ENCODE measurements around the gene GYG2. TPM values are rescaled to one million over a fixed set of nuclear protein-coding genes. Genes with fewer than 3 reads are reported as not detected.

Gene GYG2
- polyA plus RNA-seq, 1 donor from 2014 or later = 6.3 TPM

GRCh38 chrX:2913118-2913517 is 84.4 kb downstream of the GYG2 start:
- no peak overlapping the region for H3K4me3 ChIP-seq (ENCODE audit: low read length)
- no peaks in the 10 kb centered on the region for H3K79me2 ChIP-seq (replicated peaks; ENCODE audit: insufficient read depth, low read length)
- H3K27ac ChIP-seq (ENCODE audit: low read length) = no peak overlapping the region
- H3K4me2 ChIP-seq (ENCODE audit: low read length) = no peak overlapping the region
- no peaks in the 10 kb centered on the region for H3K9me3 ChIP-seq (ENCODE audit: low read length)
- no peaks in the 10 kb centered on the region for H3K9me2 ChIP-seq (ENCODE audit: insufficient read depth, low read length)
- no peak overlapping the region for H3K9ac ChIP-seq (ENCODE audit: low read length)
- H3K27me3 ChIP-seq (ENCODE audit: insufficient read depth, low read depth, low read length) = no peaks in the 10 kb centered on the region
- H3K36me3 ChIP-seq (ENCODE audit: insufficient read depth, low read length) = no peaks in the 10 kb centered on the region
- TF ChIP-seq MXI1 (conservative IDR thresholded peaks at IDR 0.05; ENCODE audit: poor library complexity, severe bottlenecking) (no peak), TAF1 (IDR thresholded peaks at IDR 0.05; ENCODE audit: low read depth) (no peak), EP300 (conservative IDR thresholded peaks at IDR 0.05; ENCODE audit: poor library complexity, severe bottlenecking) (no peak), SMC3 (conservative IDR thresholded peaks at IDR 0.05; ENCODE audit: poor library complexity) (no peak), CTCF (IDR thresholded peaks at IDR 0.05; ENCODE audit: poor library complexity, severe bottlenecking) (no peak), REST (IDR thresholded peaks at IDR 0.05; ENCODE audit: borderline replicate concordance) (no peak), EZH2 (IDR thresholded peaks at IDR 0.05; ENCODE audit: borderline replicate concordance, insufficient read depth, low read length, poor library complexity, severe bottlenecking) (no peak), RAD21 (conservative IDR thresholded peaks at IDR 0.05) (no peak), POLR2AphosphoS5 (IDR thresholded peaks at IDR 0.05) (no peak)
- H3F3A ChIP-seq (ENCODE audit: insufficient read depth, low read length, poor library complexity, severe bottlenecking) = no peaks in the 10 kb centered on the region
- no peak overlapping the region for H2AFZ ChIP-seq (ENCODE audit: low read depth, low read length)
- H4K20me1 ChIP-seq (ENCODE audit: insufficient read depth) = no peaks in the 10 kb centered on the region

- Histone ChIP-seq H3K36me3 (ENCODE audit: insufficient read depth, low read length) (no peaks in the 10 kb centered on the region), H3K27me3 (ENCODE audit: insufficient read depth, low read depth, low read length) (no peaks in the 10 kb centered on the region), H3K4me3 (ENCODE audit: low read length) (no peak overlapping the region), H4K20me1 (ENCODE audit: insufficient read depth) (no peaks in the 10 kb centered on the region), H3K9ac (ENCODE audit: low read length) (no peak overlapping the region), H3K27ac (ENCODE audit: low read length) (no peak overlapping the region), H3K79me2 (replicated peaks; ENCODE audit: insufficient read depth, low read length) (no peaks in the 10 kb centered on the region), H3F3A (ENCODE audit: insufficient read depth, low read length, poor library complexity, severe bottlenecking) (no peaks in the 10 kb centered on the region), H3K9me3 (ENCODE audit: low read length) (no peaks in the 10 kb centered on the region), H3K9me2 (ENCODE audit: insufficient read depth, low read length) (no peaks in the 10 kb centered on the region), H2AFZ (ENCODE audit: low read depth, low read length) (no peak overlapping the region), H3K4me2 (ENCODE audit: low read length) (no peak overlapping the region)
- no peak for TF ChIP-seq TAF1 (IDR thresholded peaks at IDR 0.05; ENCODE audit: low read depth)
- TF ChIP-seq REST (IDR thresholded peaks at IDR 0.05; ENCODE audit: borderline replicate concordance) = no peak
- TF ChIP-seq POLR2AphosphoS5 (IDR thresholded peaks at IDR 0.05) = no peak
- TF ChIP-seq EP300 (conservative IDR thresholded peaks at IDR 0.05; ENCODE audit: poor library complexity, severe bottlenecking) = no peak
- no peak for TF ChIP-seq SMC3 (conservative IDR thresholded peaks at IDR 0.05; ENCODE audit: poor library complexity)
- TF ChIP-seq EZH2 (IDR thresholded peaks at IDR 0.05; ENCODE audit: borderline replicate concordance, insufficient read depth, low read length, poor library complexity, severe bottlenecking) = no peak
- no peak for TF ChIP-seq RAD21 (conservative IDR thresholded peaks at IDR 0.05)
- TF ChIP-seq CTCF (IDR thresholded peaks at IDR 0.05; ENCODE audit: poor library complexity, severe bottlenecking) = no peak
- no peak for TF ChIP-seq MXI1 (conservative IDR thresholded peaks at IDR 0.05; ENCODE audit: poor library complexity, severe bottlenecking)
These were observed 89.0 kb downstream of the GYG2 start for GRCh38 chrX:2917767-2918166.

Measured in neural cell (in vitro differentiated cells).